ENCODE measurements around the gene HSPA12B.
"Not testable (repeated sequence)": the region's sequence is repeated elsewhere in the genome, so short reads cannot be mapped to it uniquely, and the experiment has no call there.

The HSPA12B gene

DNA sequence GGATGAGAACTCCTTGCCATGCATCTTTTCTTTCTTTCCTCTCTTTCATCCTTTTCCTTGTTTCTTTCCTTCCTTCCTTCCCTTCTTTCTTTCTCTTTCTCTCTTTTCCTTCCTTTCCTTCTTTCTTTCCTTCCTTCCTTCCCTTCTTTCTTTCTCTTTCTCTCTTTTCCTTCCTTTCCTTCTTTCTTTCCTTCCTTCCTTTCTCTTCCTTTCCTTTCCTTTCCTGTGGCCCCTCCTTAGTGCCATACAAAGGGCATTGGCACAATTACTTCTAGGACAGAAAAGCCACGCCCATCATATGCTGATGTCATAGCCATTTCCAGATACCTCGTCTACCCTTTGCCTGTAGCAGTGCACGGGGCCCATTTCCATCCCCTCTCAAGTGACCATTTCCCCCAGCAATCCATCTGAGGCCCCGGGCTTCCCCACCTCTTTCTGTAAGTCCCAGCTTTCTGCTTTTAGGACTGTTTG lies 56.2 kb downstream of the HSPA12B start:
- peak in 1 of 5 experiments; percentile 35 for DNase-seq

DNA sequence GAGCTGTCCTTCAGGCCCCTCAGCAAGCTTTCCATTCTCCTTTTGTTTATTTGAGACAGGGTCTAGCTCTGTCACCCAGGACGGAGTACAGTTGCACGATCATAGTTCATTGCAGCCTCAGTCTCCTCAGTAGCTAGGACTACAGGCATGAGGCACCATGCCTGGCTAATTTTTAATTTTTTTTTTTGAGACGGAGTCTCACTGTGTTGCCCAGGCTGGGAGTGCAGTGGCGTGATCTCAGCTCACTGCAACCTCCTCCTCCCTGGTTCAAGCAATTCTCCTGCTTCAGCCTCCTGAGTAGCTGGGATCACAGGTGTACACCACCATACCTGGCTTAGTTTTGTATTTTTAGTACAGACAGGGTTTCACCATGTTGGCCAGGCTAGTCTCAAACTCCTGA lies 56.7 kb downstream of the HSPA12B start:
- DNase-seq: not testable (repeated sequence)

DNA sequence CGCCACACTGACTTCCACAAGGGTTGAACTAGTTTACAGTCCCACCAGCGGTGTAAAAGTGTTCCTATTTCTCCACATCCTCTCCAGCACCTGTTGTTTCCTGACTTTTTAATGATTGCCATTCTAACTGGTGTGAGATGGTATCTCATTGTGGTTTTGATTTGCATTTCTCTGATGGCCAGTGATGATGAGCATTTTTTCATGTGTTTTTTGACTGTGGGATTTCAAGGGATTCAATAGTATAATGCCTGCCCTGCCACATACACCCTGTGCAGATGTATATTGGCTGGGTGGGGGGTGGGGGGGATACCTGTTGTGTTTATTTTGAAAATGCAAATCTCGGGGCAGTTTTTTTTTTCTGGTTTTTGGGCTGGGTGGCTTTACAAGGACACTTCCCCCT lies 61.7 kb downstream of the HSPA12B start:
- DNase-seq: not testable (repeated sequence)

DNA sequence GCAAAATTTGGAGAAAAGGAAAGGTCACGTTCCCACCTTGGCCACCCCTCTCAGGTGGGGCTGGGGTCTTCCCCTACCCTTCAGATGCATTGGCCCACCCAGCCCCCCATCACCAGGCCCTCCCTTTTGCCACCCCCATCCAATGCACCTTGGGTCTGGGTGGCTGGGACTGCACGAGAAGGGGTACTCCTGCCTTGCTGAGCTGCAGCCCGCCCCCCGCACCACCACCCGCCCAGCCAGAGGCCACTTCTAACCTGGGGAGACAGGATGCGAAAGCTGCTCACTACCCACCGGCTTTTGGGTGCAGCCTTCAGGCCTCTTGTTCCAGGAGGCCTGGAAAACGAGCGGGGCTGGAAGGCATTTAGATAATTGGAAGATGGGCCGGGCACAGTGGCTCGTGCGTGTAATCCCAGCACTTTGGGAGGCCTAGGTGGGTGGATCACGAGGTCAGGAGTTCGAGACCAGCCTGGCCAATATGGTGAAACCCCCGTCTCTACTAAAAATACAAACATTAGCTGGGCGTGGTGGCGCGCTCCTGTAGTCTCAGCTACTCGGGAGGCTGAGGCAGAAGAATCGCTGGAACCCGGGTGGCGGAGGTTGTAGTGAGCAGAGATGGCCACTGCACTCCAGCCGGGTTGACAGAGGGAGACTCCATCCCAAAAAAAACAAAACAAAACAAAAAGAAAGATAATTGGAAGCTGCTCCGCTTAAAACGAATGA lies 62.4 kb downstream of the HSPA12B start:
- DNase-seq: no peak

DNA sequence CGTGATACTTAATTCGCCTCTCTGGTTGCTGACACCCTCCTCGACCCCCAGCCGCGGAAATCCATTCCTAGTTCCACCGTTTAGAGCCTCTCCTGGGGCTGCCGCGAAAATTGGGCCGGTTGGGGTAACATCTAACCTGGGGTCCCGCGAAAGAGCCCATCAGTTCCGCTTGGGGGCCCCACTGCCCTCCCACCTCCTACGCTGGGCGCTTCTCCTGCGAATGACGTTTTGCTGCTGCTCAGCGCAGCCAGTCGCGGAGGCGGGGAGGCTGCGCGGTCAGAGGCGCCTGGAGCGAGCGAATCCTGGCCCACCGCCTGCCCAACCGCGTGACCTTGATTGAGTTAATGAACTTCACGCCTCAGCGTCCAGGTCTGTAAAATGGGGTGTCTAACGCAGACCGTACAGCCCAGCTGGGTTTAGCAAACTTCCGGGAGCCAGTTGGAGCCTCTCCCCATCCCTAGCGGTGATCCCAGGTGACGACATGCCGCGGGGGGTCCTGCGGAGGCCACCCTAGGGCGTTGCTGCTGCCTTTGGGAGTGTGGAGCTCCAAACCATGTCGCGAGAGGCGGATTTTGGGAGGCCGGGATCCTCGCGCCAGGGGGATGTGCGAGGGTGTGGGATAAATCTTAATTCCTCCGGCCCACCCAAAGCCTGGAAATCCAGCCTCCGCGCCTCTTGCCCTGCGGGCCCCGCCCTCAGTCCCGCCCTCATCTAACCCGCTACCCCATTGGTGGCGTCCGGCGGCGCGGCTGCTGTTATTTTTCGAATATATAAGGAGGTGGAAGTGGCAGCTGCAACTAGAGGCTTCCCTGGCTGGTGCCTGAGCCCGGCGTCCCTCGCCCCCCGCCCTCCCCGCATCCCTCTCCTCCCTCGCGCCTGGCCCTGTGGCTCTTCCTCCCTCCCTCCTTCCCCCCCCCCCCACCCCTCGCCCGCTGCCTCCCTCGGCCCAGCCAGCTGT lies 63.3 kb downstream of the HSPA12B start, which contains the start of gene CDC25B:
CDC25B (plus strand) TSS at position 800 of the 958 bp plus-strand sequence. CDS start 222 bp downstream, outside the sequence.
- DNase-seq: peak; percentile 78 to 94 (median 85)

DNA sequence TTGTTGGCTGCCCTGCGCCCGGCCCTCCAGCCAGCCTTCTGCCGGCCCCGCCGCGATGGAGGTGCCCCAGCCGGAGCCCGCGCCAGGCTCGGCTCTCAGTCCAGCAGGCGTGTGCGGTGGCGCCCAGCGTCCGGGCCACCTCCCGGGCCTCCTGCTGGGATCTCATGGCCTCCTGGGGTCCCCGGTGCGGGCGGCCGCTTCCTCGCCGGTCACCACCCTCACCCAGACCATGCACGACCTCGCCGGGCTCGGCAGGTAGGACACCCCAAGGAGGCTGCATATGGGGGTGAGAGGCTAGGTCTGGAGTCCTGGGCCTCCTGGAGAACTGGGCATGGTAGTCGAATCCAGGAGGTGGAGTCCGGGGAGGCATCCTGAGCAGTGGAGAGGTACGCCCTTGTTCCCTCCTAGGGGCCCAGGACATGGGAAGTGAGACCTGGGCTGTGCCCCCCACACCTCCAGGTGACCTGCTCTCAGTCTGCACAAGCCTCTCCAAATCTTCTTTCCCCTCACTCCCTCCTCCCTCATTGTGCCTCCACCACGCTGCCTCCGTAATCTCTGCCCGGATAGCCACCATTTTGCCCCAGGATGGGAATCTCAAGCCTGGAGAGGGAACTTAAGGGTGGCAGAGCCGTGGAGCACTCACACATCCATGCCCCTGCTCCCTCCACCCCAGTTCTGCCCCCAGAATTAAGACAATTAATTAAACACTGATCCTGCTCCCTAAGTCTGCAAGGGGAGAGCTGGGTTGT lies 64.2 kb downstream of the HSPA12B start:
- DNase-seq: no peak

DNA sequence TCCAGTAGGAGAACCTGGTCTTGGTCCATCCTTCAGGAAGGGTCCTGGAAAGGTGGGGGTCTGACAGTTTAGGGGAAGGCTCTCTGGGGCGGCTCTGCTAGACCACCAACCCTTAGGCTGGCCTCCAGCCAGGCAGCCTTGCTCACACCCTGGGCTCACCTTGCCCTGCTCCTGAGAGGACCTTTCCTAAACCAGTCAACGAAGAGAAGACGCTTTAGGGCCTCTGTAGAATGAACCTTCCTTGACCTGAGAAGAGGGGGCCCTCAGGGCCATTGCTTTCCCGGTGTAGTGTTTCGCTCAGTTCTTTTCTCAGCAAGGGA lies 64.7 kb downstream of the HSPA12B start:
- no peak for DNase-seq

DNA sequence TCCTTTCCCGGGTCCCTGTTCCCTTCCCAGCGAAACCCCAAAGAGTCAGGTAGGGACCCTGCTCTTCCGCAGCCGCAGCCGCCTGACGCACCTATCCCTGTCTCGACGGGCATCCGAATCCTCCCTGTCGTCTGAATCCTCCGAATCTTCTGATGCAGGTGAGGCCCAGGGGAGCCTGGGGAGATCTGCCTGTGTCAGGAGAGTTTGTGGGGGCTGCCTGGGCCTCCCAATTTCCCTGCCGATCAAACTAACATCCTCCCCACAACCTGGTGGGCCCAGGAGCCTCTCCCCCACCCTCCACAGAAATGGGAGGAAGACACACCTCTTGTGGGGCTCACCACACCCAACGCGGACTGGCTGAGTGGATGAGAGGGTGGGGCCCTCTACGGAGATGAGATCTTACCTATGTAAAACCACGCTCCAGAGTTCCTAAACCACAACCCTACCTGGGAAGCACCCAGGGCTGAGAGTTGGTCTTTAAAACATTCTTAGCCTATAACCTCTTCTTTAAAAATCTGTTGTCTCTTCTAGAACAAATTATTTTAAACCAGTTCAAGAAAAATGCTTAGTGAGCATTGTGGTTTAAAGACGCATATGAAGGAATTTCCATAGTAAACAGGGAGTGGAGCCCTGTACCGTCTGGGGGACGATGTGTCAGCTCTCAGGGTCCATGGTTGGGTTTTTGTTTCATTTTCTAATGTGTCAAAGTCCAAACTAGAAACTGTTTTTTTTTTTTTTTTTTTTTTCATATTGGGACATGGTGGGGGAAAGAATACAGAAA lies 65.3 kb downstream of the HSPA12B start:
- DNase-seq: peak in 3 of 5 experiments; percentile 36 to 86 (median 44)

DNA sequence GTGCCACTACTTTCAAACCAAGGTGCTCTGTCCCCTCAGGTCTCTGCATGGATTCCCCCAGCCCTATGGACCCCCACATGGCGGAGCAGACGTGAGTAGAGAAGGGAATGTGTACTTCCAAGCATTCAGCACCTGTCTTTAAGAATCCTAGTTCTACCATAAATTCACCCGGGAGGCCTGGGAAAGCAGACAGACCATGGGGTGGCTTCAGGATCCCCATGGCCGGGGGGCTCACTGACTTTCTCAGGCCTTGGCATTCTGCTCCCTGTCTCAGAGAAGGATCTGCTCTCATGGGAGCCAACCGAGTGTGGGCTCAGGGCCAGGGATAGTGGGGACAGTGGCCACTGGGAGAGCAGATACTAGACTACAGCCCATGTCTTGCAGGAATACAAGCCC lies 65.9 kb downstream of the HSPA12B start:
- DNase-seq: no peak

DNA sequence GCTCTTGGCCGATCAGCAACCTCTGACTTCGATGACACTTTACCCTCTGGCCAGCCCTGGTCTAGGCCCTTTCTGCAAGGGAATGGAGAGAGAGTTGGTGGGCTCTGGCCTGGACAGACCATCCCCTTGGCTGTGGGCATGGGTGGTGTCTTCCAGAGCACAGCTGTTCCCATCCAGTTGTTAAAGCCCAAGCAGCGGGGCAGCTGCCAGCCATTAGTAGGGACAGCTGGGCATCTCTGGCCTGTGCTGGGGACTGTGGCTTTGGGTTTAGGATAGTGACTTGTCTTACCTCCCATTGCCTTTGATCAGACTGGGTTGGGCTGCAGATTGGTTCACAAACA lies 66.4 kb downstream of the HSPA12B start:
- no peak for DNase-seq

DNA sequence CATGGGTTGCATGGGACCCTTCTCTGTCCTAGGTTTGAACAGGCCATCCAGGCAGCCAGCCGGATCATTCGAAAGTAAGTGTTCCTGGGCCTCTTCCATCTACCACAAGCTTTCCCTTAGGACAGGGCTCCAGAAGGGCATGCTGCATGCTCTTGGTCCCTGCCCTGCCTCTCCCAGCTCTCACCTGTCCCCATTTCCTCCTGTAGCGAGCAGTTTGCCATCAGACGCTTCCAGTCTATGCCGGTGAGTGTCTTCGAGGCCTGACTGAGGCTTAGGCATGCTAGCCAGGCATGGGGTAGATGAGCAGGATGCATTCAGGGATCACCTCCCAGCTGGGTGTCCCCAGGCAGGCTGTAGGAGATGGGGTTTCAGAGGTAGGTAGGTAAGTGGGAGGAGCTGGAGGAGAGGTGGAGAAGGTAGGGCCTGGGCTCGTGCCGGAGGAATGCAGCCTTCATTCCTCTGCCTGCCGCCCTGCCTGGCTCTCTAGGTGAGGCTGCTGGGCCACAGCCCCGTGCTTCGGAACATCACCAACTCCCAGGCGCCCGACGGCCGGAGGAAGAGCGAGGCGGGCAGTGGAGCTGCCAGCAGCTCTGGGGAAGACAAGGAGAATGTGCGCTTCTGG lies 67.9 kb downstream of the HSPA12B start:
- DNase-seq: no peak

DNA sequence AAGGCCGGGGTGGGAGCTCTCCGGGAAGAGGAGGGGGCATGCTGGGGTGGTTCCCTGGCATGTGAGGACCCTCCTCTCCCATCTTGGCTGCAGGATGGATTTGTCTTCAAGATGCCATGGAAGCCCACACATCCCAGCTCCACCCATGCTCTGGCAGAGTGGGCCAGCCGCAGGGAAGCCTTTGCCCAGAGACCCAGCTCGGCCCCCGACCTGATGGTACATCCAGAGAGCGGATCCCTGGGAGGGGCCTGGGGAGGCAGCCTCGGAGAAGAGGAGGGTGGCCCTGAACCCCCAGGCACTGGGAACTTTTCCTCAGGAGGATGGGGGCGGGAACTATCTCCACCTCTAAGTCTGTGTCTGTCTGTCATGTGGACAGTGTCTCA lies 68.4 kb downstream of the HSPA12B start:
- DNase-seq: no peak

DNA sequence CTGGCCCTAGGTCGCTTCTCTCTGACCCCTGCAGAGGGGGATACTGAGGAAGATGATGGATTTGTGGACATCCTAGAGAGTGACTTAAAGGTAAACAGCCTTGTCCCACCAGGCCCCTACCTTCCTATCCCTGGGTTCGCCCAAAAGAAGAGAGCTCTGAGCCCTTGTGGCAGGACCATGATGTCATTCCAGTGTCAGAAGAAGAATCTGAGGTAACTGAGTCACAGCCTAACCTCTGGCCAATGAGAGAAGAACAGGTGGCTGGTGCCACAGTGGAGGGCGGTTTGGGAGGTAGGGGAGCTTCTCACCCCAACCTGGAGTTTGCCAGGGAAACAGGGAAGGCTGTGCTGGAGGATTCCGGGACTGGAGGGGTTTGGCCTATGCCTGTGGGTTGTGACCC lies 68.8 kb downstream of the HSPA12B start:
- DNase-seq: no peak

DNA sequence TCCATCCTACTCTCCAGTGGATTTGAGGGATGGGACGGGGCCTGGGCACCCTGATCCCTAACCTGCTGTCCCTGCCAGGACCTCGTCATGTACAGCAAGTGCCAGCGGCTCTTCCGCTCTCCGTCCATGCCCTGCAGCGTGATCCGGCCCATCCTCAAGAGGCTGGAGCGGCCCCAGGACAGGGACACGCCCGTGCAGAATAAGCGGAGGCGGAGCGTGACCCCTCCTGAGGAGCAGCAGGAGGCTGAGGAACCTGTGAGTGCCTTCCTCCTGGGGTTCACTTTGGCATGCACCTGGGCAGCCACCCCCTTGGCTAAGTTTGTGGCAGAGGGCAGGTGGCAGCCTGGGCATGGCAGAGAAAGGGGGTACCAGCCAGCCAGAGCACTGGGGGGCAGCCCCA lies 69.4 kb downstream of the HSPA12B start:
- DNase-seq: no peak
